Mesendoderm (in vitro differentiated cells): ENCODE measurements around the gene LPIN2.
"Not testable (repeated sequence)": the region's sequence is repeated elsewhere in the genome, so short reads cannot be mapped to it uniquely, and the experiment has no call there.

Source experiments
- DNase-seq: peaks from one replicate; pipeline ENCODE4 v3.0.0; 2013
- H2AK5ac ChIP-seq: 2 replicates; pipeline ENCODE4 v1.6.1; 2013; ENCODE audit warnings: low read length, inconsistent platforms
- H2BK120ac ChIP-seq: 2 replicates; pipeline ENCODE4 v1.6.1; 2013; ENCODE audit warnings: low read depth, mild to moderate bottlenecking, low read length, moderate library complexity, mixed read lengths
- H2BK15ac ChIP-seq: replicated peaks from 2 replicates; pipeline ENCODE4 v1.6.1; 2013; ENCODE audit warnings: low read depth, mild to moderate bottlenecking, moderate library complexity
- H2BK5ac ChIP-seq: 2 replicates; pipeline ENCODE4 v1.6.1; 2013; ENCODE audit warnings: low read length, inconsistent platforms
- H3K18ac ChIP-seq: 2 replicates; pipeline ENCODE4 v1.6.1; 2013; ENCODE audit warnings: mild to moderate bottlenecking, low read length, mixed read lengths
- H3K23ac ChIP-seq: one replicate; pipeline ENCODE4 v1.6.1; 2013; ENCODE audit warnings: low read length
- H3K27ac ChIP-seq: 2 replicates; pipeline ENCODE4 v1.5.1; 2013; ENCODE audit warnings: low read depth, mild to moderate bottlenecking, inconsistent platforms, low read length, moderate library complexity
- H3K27me3 ChIP-seq: 2 replicates; pipeline ENCODE4 v1.6.1; 2013; ENCODE audit warnings: low read length, control low read depth, mild to moderate bottlenecking, inconsistent platforms; ENCODE audit not compliant: insufficient read depth, poor library complexity
- H3K36me3 ChIP-seq: 2 replicates; pipeline ENCODE4 v1.6.1; 2013; ENCODE audit warnings: low read length, inconsistent platforms; ENCODE audit not compliant: control insufficient read depth, insufficient read depth
- H3K4ac ChIP-seq: one replicate; pipeline ENCODE4 v1.6.1; 2013; ENCODE audit warnings: low read depth, mild to moderate bottlenecking, low read length, moderate library complexity
- H3K4me1 ChIP-seq: 2 replicates; pipeline ENCODE4 v1.6.1; 2013; ENCODE audit warnings: low read depth, low read length, inconsistent platforms; ENCODE audit not compliant: control insufficient read depth
- H3K4me2 ChIP-seq: 2 replicates; pipeline ENCODE4 v1.6.1; 2013; ENCODE audit warnings: low read length
- H3K4me3 ChIP-seq: 2 replicates; pipeline ENCODE4 v1.5.1; 2013; ENCODE audit warnings: mild to moderate bottlenecking, low read length
- H3K56ac ChIP-seq: one replicate; pipeline ENCODE4 v1.6.1; 2013; ENCODE audit warnings: low read length
- H3K79me1 ChIP-seq: 2 replicates; pipeline ENCODE4 v1.6.1; 2013; ENCODE audit warnings: low read length, inconsistent platforms
- H3K79me2 ChIP-seq: 2 replicates; pipeline ENCODE4 v1.6.1; 2013; ENCODE audit warnings: mild to moderate bottlenecking, low read length; ENCODE audit not compliant: control insufficient read depth, insufficient read depth
- H3K9ac ChIP-seq: 2 replicates; pipeline ENCODE4 v1.6.1; 2013; ENCODE audit warnings: low read length, inconsistent platforms
- H4K5ac ChIP-seq: one replicate; pipeline ENCODE4 v1.6.1; 2013; ENCODE audit warnings: low read length
- H4K8ac ChIP-seq: one replicate; pipeline ENCODE4 v1.6.1; 2013; ENCODE audit warnings: low read depth, mild to moderate bottlenecking, control low read depth, low read length, moderate library complexity
- WGBS: extraction: QIAGEN DNeasy Blood & Tissue Kit; methylation state at CpG from one replicate; pipeline ENCODE4 v1.1.7; 2013; ENCODE audit warnings: low lambda C conversion rate, missing lambda C conversion rate; ENCODE audit not compliant: insufficient coverage; ENCODE audit errors: extremely low coverage; 5-methylcytosine and 5-hydroxymethylcytosine counted together

The LPIN2 gene

DNA sequence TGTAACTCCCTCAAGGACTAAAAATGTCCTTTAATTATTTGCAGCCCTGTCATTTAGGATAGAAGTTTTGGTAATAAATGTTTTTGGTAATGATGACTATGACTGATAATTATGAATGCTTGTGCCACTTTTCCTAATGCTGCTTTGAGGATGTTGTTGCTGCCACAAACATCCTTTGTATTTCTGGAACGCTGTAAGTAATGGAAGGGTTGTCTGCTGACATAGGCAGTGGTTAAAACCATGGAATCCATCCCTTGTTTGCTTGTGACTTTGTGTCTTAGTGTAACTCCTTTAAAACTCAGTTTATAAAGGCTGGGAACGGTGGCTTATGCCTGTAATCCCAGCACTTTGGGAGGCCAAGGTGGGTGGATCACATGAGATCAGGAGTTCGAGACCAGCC, 19.8 kb upstream of the LPIN2 start:
- H3K4me3 ChIP-seq = no peak overlapping the region

DNA sequence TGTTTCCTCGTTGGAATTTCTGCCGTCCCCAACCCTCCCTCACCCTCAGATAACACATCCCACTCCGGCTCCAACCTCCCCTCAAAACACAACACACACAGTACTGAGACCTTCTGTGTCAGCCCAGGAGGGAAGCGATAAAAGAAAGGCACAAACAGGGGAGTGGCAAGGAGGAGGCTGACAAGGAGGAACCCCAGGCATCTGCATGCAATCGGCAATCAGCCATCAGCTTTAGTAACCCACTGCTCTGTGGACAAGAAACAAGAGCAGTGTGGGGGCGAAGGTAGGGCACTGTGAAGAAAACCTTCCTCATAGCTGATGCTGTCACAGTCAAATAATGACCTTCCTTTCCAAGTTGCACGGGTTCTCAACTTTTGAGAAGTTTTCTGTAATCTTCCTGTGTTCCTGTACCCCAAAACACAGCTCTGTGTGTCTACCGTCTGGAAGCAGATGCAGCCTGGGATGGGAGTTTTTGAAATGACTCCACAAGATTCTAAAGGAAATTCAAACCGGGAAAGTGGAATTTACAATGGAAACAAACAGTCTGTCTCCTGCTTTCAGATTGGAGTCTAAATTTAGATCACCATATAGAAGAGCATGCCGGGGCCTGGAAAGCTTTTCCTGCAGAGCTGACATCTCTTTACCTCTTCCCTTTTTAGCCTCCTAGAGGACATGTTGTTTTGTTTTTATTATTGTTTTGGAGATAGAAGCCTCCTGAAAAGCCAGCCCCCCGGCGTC, 16.4 kb upstream of the LPIN2 start:
- no CpG with 5 or more reads among the region's 12 CpGs for WGBS
- DNase-seq = no peak
- no peaks in the 10 kb centered on the region for H3K79me2 ChIP-seq
- H3K56ac ChIP-seq = no peak overlapping the region
- no peak overlapping the region for H4K8ac ChIP-seq
- no peak overlapping the region for H2BK120ac ChIP-seq
- H3K36me3 ChIP-seq = no peaks in the 10 kb centered on the region
- no peak overlapping the region for H3K4me2 ChIP-seq
- H3K79me1 ChIP-seq = no peaks in the 10 kb centered on the region
- no peak overlapping the region for H4K5ac ChIP-seq
- no peak overlapping the region for H2BK5ac ChIP-seq
- H3K4me3 ChIP-seq = no peak overlapping the region
- no peak overlapping the region for H3K23ac ChIP-seq
- no peak overlapping the region for H2AK5ac ChIP-seq
- H3K27me3 ChIP-seq = no peaks in the 10 kb centered on the region
- no peak overlapping the region for H3K18ac ChIP-seq
- no peak overlapping the region for H3K27ac ChIP-seq
- H2BK15ac ChIP-seq = no peak overlapping the region
- H3K4ac ChIP-seq = no peak overlapping the region
- H3K9ac ChIP-seq = no peak overlapping the region
- H3K4me1 ChIP-seq = no peaks in the 10 kb centered on the region

More for the DNA sequence above, 19.8 kb upstream of the LPIN2 start:
- no peak overlapping the region for H2BK120ac ChIP-seq
- no peak overlapping the region for H2BK5ac ChIP-seq
- DNase-seq = no peak
- H4K8ac ChIP-seq = no peak overlapping the region
- H2BK15ac ChIP-seq = no peak overlapping the region
- H3K4me2 ChIP-seq = no peak overlapping the region
- no peak overlapping the region for H4K5ac ChIP-seq
- whole genome bisulfite sequencing = no CpG with 5 or more reads among the region's 3 CpGs
- no peak overlapping the region for H3K4ac ChIP-seq
- H3K56ac ChIP-seq = no peak overlapping the region
- H3K79me2 ChIP-seq = no peaks in the 10 kb centered on the region
- H3K27ac ChIP-seq = no peak overlapping the region
- no peaks in the 10 kb centered on the region for H3K79me1 ChIP-seq
- no peak overlapping the region for H3K18ac ChIP-seq
- no peaks in the 10 kb centered on the region for H3K36me3 ChIP-seq
- no peak overlapping the region for H2AK5ac ChIP-seq
- H3K27me3 ChIP-seq = no peaks in the 10 kb centered on the region
- H3K23ac ChIP-seq = no peak overlapping the region
- no peaks in the 10 kb centered on the region for H3K4me1 ChIP-seq
- no peak overlapping the region for H3K9ac ChIP-seq

DNA sequence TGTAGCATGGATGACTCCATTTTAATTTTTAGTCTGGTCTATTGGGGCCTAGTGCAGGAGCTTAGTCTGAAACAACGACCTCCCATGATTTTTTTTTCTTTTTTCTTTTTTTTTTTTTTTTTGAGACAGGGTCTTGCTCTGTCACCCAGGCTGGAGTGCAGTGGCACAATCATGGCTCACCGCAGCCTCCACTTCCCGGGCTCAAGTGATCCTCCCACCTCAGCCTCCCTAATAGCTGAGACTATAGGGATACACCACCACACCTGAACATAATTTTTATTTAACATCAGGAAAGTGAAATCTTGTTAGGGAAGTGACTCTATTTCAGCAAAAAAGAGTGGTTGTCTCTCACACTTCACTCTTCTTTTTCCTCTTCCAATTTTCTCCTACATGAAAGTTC, 15.2 kb upstream of the LPIN2 start:
- no CpG with 5 or more reads among the region's 3 CpGs for WGBS
- H3K4me2 ChIP-seq, H3K79me1 ChIP-seq: not testable (repeated sequence)

DNA sequence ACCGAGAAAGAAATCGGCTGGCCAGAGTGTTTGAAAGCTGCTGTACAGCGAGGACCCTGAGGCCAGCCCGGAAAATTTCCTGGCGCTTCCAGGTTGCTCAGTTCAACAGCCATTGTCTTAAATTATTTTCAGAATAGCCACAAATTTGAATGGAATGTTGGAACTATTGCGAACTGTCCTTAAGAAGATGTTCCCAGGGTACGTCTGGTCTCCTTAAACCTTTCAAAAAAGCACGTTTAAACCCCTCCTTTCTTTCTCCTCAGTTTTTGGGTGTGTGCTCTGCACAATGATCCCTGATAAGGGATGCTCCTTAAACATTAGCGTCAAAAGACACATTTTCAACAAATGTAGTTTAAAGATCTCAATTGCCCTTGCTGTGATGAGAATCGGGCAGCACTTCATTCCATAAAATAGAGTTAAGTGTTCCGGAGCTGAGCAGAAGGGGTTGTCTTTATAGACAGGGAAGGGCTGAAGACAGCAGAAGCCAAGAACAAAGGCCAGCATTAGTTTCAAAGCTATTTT, 14.5 kb upstream of the LPIN2 start:
- Histone ChIP-seq H3K4ac (no peak overlapping the region), H4K8ac (no peak overlapping the region), H3K23ac (no peak overlapping the region), H3K79me2 (no peaks in the 10 kb centered on the region), H2BK5ac (no peak overlapping the region), H2BK120ac (no peak overlapping the region), H3K27me3 (no peaks in the 10 kb centered on the region), H3K79me1 (no peaks in the 10 kb centered on the region), H2BK15ac (no peak overlapping the region), H3K36me3 (no peaks in the 10 kb centered on the region), H3K4me2 (no peak overlapping the region), H2AK5ac (no peak overlapping the region), H4K5ac (no peak overlapping the region), H3K27ac (no peak overlapping the region), H3K56ac (no peak overlapping the region), H3K18ac (no peak overlapping the region), H3K4me3 (no peak overlapping the region), H3K9ac (no peak overlapping the region), H3K4me1 (no peaks in the 10 kb centered on the region)
- no peak for DNase-seq
- no CpG with 5 or more reads among the region's 11 CpGs for WGBS

More for the DNA sequence above, 15.2 kb upstream of the LPIN2 start:
- not testable (repeated sequence) for H3K36me3 ChIP-seq, H3K9ac ChIP-seq, H3K18ac ChIP-seq, H3K56ac ChIP-seq, H2BK15ac ChIP-seq, H3K4ac ChIP-seq, H3K4me1 ChIP-seq, H2BK5ac ChIP-seq, DNase-seq, H3K79me2 ChIP-seq, H2BK120ac ChIP-seq, H3K27ac ChIP-seq, H4K5ac ChIP-seq, H3K23ac ChIP-seq, H3K4me3 ChIP-seq, H3K27me3 ChIP-seq, H4K8ac ChIP-seq, H2AK5ac ChIP-seq

DNA sequence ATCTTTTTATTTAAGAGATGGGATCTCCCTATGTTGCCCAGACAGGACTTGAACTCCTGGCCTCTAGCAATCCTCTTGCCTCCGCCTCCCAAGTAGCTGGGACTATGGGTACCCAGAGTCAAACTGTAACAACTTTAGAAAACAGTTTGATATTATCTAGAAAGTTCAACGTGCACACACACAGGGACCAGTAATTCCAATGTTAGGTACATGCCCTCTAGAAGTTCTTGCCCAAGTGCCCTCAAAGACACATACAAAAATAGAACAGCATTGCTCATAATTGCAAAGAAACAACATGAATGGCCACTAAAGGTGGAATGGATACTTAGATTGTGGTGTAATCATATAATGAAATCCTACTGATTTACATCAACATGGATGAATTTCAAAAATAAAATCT, 12.6 kb upstream of the LPIN2 start:
- H3K4me3 ChIP-seq = no peak overlapping the region
- H3K56ac ChIP-seq = no peak overlapping the region
- no peak overlapping the region for H4K8ac ChIP-seq
- no peaks in the 10 kb centered on the region for H3K36me3 ChIP-seq
- no peak overlapping the region for H3K27ac ChIP-seq
- no peak overlapping the region for H3K4me2 ChIP-seq
- no peaks in the 10 kb centered on the region for H3K27me3 ChIP-seq
- no peaks in the 10 kb centered on the region for H3K79me1 ChIP-seq
- no peak overlapping the region for H2AK5ac ChIP-seq
- no peak overlapping the region for H3K23ac ChIP-seq
- no peak overlapping the region for H2BK5ac ChIP-seq
- no peaks in the 10 kb centered on the region for H3K4me1 ChIP-seq
- H3K9ac ChIP-seq = no peak overlapping the region
- H2BK15ac ChIP-seq = no peak overlapping the region
- H3K18ac ChIP-seq = no peak overlapping the region
- no peak for DNase-seq
- no peak overlapping the region for H3K4ac ChIP-seq
- H4K5ac ChIP-seq = no peak overlapping the region
- H2BK120ac ChIP-seq = no peak overlapping the region
- WGBS = no CpG with 5 or more reads among the region's 2 CpGs
- no peaks in the 10 kb centered on the region for H3K79me2 ChIP-seq

DNA sequence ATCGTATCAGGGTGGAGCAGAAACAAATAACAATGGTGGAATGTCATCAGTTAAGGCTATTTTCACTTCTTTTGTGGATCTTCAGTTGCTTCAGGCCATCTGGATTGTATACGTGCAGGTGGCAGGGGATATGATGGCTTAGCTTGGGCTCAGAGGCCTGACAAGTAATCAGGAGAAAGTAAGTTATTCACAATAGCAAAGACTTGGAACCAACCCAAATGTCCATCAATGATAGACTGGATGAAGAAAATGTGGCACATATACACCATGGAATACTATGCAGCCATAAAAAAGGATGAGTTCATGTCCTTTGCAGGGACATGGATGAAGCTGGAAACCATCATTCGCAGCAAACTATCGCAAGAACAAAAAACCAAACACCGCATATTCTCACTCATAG, 10.7 kb upstream of the LPIN2 start:
- not testable (repeated sequence) for H3K23ac ChIP-seq, H3K4ac ChIP-seq, DNase-seq, H3K4me2 ChIP-seq, H2BK15ac ChIP-seq, H4K8ac ChIP-seq, H2BK120ac ChIP-seq, H3K27me3 ChIP-seq, H2BK5ac ChIP-seq, H2AK5ac ChIP-seq, H3K27ac ChIP-seq, H3K18ac ChIP-seq, H3K36me3 ChIP-seq, H4K5ac ChIP-seq, H3K4me3 ChIP-seq, H3K9ac ChIP-seq, H3K56ac ChIP-seq, H3K79me2 ChIP-seq, H3K4me1 ChIP-seq, H3K79me1 ChIP-seq
- WGBS = no CpG with 5 or more reads among the region's 5 CpGs
